Stimulated activated CD4-positive, alpha-beta T cell treated with anti-CD3 and anti-CD28 coated beads, Interleukin-12 subunit alpha, Interleukin-12 subunit beta, amount 100 ng/mL, for 24 hours (primary cell): ENCODE results near the gene TWNK.

Experiments used
- DNase-seq, 2 experiments: peaks; one replicate each; pipeline ENCODE4 v3.0.0-alpha.2; 2020; ENCODE audit warnings: low read depth in 2 of 2

Gene TWNK

DNA sequence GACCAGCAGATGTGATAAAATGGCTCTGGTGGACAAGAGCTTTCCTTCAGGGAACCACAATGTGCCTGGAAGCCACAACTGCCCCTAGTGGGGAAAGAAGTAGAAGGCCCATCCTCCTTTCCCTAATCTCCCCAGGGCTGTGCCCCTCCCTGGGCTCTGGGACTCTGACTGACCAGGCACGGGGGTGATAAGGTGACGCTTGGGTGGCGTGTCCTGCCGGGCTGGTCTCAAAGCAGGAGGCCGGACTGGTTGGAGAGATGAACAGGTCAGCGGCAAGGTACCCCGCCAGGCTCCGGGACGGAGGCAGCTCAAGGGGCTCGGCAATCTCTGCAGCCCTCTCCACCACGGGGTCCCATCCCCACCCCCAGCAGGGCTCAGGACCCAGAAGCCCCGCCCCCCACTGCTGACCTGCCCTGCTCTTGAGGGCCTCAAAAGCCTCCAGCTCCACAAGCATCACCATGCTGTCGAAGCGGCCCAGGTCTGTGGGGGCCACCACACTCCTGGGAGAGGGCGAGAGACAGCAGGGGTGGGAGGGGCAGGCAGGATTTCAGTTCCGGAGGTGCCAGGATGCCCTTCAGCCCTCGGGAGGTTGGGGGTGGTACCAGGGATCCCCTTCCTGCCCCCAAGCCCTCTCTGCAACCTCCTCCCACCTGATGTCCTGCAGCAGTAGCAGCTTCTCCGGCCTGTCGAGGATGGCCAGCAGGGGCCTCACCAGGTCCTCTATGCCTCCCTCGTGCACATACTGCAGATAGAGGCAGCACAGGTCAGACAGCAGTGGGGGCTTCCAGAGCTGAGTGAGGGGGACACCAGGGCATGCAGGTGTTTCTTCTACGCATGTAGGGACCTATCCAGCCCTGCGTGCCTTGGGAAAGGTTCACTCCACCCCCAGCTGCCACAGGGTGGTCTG is 24.4 kb downstream of the TWNK start:
- DNase-seq: no peak

DNA sequence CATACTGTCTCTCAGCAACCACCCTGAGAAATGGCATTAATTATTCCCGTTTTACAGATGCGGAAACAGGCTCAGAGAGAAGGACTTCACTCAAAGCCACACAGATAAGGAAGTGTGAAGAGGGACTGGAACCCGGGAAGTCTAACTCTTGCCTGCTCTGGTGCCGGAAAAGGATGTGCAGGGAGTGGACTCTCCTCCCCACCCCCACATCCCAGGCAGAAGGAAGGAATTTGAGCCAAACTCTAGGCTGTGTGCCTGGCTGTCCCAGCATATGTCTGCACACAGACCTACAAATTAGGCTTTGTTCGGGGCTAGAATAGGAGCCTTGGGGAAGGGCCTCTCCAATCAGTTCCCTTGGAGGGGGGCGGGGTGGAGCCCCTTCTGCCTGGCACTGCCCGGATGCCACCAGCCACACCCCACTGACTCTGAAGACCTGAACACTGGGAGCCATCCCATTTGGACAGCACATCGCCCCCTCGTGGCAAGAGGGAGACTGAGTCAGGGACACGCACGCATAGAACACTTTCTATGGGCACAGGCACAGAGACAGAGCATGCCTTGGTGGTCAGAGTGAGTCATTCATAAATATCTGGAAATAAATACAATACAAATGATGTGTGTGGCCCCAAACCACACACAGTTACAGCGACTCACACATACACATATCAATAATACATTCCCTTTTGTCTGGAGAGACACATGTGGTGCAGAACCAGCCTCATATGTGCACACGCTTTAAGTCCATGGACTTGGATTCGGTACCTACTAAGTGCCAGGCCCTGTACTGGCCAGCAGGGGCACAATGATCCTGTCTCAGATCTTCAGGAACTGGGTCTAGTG is 25.4 kb downstream of the TWNK start:
- peak; percentile 48 to 81 for DNase-seq

DNA sequence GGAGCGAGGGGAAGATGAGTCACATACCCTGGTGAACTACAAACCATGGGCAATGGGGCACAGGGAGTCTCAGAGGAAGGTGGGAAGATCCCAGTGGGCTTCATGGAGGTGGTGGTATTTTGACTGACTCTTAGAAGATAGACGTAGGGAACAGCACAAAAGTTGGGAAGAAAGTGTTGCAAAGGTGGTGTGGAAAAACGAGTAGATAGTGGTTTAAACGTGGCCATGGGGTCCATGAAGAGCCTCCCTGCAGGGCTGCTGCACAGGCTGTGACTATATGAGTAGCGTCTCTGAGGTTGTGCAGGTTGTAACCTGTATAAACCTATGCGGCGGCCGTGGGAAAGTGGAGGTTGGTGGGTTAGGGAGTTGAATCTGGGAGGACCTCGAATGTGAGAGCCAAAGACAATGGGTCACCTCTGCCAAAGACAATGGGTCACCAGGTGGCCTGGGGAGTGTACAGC is 26.1 kb downstream of the TWNK start:
- DNase-seq: no peak

DNA sequence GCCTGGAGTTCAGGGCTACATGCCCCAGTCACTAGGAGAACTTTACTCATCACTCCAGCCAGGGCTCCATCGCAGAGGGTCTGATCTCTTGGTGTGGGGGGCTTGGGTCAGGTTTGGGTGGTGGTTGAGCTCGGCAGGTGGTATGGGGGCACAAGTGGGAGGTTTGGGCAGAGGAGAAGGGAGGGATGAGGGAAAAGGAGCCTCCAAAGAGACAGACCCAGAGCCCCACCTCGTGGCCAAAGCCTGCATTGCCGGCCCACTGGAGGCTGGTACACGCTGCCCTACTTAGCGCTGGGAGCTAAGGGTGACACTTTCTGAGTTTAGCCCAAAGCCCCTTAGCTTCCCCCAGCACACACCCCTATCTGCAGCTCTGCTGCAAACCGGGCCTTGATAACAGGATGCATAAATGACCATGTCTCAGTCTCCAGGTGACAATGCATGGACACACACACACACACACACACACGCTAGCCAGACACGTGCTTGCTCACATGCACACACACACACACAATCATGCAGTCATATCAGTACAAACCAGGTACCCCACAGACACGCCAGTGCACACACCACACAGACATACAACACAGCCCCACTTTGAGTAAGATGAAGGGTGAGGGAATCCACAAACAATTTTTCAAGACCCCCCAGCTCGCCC is 27.0 kb downstream of the TWNK start:
- peak; percentile 40 to 85 for DNase-seq

DNA sequence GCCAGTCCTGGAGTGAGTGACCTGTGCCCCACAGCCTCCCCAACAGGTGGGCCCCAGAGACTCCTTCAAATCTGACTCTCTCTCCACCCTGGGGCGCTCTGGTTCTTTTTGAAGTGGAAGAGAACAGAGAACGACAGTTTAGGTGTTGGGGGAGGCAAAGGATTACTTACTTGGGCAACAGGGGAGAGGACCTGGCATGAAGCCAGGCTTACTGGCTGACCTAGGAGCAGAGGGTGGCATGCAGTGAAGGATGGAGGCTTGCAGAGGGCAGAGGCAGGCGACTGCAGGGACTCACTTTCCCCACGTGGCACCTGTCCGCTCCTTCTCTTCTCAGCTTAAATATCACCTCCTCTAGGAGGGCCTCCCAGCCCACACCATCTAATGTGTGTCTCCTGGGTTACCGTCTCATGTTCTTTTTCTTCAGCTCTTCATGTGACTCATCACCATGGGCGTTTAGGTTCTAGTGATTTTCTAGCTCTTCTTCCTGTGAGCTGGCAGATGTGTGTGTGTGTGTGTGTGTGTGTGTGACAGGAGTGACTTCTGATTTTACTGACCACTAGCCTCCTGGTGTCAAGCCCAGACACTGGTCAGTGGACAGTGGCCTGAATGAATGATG is 27.7 kb downstream of the TWNK start:
- no peak for DNase-seq

DNA sequence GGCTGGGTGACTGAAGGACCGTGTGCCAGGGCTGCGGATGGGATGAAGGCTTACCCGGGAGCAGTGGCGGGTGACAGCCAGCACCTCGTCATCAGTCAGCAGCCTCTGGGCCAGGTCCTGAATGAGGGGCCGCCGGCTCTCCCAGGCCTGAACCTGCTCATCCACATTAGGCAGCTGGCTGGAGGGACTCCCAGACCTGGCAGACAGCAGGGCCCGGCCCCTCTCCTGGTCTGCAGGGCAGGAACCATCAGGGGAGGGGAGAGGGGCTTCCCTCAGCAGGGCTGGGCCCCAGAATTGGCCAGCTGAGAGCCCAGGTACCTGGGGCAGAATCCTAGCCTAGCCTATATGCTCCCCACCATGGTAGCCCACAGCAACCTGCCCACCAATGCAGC is 28.2 kb downstream of the TWNK start:
- no peak for DNase-seq

DNA sequence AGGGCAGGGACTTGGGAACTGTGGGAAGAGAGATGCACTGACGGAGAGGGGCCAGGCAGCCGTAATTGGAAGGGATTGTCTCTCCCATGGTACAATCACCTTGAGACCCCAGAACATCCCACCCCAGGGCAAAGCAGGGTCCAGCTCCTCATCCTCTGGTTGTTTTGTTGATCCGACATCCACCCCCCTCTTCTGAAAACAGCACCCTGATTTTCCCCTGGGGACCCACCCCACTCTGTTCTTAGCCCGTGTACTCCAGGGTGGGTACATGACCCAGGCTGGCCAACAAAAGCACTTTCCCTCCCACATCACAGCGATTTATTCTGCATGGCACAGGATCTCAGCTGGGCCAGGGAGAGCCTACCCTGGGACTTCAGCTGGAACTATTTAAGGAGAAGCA is 29.5 kb downstream of the TWNK start:
- DNase-seq: no peak

DNA sequence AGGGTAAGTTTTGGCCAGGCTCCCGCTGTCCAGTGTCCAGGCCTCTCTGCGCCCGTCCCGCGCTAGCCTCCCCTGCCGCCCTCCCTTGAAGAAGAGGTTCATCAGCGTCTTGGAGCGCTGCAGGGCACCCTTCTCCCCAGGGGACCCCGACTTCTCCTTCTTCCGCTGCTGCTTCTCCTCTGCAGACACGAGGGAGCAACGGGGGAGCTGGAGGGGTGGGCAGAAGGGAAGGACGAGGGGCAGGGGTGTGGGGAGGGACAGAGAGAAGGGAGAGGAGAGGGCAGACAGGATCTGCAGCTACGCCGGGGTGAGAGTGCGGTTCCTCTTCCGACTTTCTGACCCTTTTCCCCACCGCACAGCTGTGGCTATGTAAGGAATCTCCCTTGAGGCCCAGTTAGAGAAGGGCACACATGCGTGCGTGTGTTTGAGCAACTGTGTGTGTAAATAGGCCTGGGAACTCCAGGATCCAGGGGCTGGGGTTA is 30.8 kb downstream of the TWNK start:
- DNase-seq: no peak

DNA sequence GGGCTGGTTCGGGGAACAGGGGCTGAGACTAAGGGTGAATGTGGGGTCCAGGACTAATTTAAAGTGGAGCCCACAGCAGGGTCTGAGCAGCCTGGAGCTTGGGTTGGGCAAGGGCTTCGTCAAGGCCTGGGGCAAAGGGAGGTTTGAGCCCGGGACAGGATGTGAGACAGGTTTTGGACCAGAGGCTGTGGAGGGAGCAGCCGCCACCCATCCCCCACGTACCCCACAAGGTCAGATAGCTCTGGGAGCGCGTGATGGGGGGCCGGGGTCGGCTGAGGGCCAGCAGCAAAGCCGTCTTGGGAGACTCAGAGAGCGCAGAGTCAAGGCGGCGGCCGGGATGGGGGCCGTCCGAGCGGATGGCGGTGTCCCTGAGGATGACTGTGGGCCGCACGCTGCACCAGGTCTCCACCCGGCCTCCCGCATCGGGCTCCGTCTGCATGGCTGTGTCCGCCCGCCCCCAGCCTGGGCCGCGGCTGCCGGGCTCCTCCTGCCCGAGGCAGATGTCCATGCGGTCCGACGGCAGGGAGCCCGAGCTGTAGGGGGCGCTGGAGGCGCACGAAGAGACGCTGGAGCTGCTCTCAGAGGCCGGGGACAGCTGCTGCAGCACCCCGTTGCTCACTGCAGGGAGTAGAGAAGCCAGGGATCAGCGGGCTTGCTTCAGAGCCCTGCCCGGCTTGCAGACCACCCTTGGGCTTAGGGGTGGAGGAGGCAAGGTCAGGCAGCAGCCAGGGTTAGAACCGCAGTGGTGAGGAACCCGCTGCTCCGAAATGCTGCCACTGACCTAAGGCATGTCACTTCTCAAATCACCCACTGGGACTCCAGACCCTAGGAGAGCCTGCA is 31.5 kb downstream of the TWNK start:
- peak; percentile 45 to 81 for DNase-seq

DNA sequence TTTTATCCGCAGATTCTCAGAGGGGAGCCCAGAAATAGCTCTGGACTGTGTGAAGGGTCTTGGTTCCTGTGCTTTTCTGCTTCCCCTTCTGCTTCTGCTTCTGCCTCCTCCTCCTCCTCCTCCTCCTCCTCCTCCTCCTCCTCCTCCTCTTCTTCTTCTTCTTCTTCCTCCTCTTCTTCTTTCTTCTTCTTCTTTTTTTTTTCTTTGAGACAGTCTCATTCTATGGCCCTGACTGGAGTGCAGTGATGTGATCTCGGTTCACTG is 32.0 kb downstream of the TWNK start:
- no peak for DNase-seq

DNA sequence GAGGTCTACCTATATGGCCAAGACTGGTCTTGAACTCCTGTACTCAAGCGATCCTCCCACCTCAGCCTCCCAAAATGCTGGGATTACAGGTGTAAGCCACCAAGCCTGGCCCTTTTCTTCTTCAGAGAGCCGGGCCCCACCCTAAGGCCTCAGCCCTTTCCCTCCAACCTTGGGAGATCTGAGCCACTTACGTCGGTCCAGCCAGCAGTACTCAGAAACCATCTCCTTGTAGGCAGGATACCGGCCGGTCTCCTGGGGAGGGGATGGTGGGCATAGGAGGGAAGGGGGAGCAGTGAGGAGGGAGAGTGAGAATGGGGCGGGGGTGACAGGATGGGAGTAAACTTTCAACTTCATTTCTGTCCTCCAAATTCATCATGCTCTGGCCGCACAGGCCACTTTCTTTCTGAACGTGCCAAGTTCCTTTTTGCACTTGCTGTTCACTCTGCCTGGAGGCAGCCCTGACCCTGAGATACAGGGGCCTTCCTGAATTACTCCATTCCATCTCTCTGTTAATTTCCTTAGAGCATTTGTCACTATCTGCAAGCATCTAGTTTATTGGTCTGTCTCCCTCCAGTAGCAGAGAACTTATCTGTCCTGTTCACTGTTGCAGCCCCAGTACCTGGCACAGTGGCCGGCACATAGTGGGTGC is 33.2 kb downstream of the TWNK start:
- DNase-seq: no peak

DNA sequence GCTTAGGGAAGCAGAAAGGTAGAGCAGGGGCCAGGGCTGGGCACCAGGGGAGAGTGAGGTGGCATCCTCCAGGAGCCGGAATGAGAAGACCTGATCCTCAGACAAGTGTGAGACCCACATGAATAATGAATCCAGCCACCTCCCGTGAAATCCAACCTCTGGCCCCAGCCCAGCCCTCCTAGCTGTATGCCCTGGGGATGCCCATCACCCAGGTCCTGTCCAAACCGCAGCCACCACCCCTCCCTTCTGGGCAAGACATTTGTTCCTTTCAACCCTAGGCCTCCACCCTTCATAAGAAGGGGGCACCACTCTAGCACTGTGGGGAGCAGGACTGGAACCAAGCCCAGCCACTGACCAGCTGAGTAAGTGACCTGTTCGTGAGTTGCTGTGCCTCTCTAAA is 33.9 kb downstream of the TWNK start:
- no peak for DNase-seq

DNA sequence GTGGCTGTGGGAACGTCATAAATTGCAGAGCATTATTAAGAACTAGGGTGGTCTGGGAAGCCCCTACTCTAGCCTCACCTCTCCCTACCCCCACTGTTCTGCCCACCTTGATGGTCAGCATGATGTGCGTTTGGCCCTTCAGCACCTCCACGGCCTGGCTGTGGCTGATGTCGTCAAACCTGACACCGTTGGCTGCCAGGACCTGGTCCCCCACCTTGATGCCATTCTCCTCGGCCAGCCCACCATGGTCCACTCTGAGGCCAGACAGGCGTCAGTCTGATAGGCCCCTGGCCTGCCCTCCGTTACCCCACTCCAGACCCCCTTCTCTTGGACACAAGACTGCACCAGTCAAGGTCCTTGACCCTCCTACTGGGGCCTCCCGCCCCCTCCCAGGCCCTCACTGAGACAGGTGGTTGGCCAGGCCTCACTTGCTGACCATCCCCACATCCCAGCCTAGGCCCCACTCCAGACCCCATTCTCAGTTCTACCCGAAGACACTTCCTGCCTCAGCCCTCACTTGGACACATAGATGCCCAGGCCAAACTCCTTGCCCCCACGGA is 34.4 kb downstream of the TWNK start:
- DNase-seq: no peak

DNA sequence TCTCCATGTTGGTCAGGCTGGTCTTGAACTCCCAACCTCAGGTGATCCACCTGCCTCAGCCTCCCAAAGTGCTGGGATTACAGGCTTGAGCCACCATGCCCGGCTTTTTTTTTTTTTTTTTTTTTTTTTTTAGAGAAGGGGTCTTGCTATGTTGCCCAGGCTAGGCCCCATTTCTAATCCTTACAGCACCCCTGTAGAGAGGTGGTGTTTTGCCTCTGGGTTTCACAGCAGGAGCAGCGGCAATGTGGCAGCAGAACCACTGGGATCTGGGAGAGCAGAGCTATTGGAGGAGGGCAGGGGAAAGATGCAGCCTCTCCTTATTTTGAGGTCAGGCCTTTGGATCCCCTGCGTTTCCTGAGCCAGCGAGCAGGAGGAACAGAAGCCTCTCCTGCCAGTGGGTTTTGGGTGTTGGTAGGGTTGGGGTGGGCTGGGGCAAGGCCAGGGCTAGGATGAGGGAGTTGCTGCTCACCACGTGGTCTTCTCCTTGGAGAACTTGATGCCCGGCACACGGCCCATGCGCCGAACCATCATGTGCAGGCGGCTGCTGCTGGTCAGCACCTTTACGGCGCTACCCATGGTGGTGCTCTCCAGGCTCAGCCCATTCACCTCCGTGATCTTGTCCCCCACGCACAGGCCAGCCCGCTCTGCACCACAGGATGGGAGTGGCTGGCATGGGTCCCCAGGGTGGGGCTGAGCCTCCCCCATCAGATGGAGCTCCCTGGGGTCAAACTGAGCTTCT is 35.8 kb downstream of the TWNK start:
- no peak for DNase-seq

DNA sequence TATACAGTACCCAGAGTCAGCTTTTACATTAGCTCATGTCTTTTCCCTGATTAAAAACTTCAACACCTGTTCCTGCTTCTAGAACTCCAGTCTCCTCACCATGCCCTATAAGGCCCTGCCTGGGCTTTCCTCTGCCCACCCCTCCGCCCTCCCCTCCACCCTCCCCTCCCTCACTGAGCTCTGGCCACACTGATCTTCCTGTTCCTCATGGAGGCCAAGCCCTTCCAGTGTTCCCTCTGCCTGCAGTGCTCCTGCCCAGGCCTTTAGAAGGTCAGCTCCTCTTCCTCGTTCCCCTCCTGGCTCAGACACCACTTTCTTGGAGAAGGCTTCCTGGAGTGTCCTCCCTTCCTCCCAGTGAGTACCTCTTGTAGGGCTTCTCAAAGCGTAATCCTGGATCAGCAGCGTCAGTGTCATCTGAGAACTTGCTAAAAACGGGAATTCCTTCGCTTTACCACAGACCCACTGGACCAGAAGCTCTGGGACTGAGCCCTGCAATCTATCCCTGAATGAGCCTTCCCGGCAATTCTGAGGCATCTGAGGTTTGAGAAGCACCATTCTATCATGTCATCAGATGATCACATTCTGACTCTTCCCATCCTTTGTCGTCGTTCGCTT is 39.9 kb downstream of the TWNK start:
- no peak for DNase-seq

DNA sequence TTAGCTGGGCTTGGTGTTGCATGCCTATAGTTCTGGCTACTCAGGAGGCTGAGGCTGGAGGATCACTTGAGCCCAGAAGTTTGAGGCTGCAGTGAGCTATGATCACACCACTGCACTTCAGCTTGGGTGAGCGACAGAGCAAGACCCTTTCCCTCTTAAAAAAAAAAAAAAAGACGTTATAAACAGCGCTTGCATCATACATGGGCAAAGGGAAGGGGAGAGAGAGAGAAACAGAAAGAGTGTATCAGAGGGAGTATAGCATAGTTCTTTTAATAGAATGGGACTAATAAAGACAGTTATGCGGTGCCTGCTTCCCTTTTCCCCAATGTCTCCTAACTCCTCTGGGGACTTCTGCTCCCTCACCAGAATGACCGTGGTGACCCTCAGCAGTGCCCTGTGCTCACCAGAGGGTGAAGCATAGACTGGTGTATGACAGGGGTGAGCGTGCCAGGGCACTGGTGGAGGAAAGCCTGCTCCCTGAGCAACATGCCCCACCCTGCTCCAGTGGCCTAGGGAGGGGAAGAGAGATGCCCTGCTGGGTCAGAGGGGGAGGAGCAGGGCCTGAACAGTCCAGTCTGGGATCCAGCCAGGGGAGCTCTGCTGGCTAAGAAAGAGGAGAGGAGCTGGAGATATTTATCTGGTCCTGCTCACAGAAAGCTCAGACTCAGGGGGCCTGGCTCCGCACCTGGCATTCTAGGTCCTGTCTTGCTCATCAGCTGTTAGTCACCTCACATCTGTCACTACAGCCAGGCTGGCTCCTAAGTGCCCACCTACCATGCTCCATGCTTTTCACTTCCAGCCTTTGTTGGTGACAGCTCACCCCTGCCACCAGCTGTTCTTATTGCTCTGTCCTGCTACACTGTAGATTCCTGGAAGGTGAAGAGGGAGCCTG is 41.3 kb downstream of the TWNK start:
- DNase-seq: no peak

DNA sequence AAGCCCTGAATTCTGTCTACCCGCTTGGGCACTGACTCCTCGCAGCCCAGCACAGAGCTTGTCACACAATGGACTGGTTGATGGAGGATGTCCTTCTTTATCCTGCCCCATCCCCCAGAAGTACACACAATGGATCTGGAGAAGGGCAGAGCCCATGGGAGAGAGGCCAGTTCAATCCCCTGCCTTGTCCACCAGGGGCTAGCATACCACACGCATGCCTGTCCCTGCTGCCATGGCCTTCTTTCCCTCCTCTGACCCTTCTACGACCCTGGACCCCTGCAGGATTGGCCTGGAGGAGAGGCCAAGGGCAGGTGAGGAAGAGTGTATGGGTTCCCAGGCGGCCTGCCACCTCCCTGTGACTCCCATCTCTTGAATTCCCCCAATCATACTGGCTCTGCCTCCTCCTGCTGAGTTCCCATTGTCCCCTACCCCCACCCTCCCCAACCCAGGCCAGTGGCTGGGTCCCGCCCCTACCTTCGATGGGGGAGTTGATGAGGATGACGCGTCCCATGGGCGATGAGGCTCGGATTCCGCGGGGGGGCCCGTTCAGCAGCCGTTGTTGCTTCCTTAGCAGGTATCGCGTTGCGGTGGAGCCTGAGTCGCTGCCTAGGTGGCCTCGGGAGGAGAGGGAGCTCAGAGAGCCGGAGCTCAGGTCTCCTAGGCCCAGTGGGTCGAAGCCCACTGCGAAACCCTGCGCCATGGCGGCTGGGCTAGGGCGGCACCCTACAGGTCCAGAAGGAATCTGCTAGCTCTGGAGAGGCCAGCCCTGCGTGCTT is 42.4 kb downstream of the TWNK start:
- no peak for DNase-seq
